HepG2 (cell line): Measurements from ENCODE around the gene USF2. TPM values are rescaled to one million over a fixed set of nuclear protein-coding genes. Genes with fewer than 3 reads are reported as not detected.

Experiments used
- ATAC-seq: fragments of 200-7000 bp; cut with Tn5 transposase; 3 replicates; pipeline ENCODE4 v1.9.1; 2020; ENCODE audit warnings: mild to moderate bottlenecking, moderate library complexity
- BruUV-seq: library from RNA; stranded (reverse); fragments of 400-500 nt; replicated peaks from 2 replicates; lab custom pipeline; 2021; lab: Mats Ljungman, UMichigan
- CTCF ChIA-PET: fragments of 300-600 bp; formaldehyde crosslinking; extraction: SDS; loops from one replicate; lab custom pipeline; 2021; ENCODE audit warnings: low total read pairs, inconsistent platforms, low intra/inter-chr PET ratio; lab: Yijun Ruan, JAX
- POLR2A ChIA-PET: fragments of 350-600 bp; sonication (Branson Sonifier 250); formaldehyde crosslinking; loops from one replicate; lab custom pipeline; 2020; ENCODE audit warnings: antibody characterized with exemption, inconsistent platforms; lab: Yijun Ruan, JAX
- DNase-seq: peaks from one replicate; pipeline ENCODE4 v3.0.0-alpha.2; 2015; ENCODE audit warnings: low spot score
- FAIRE-seq: peaks from 3 replicates; lab custom pipeline; 2011; peaks lifted over from hg19 to GRCh38; lab: Jason Lieb, UNC
- H2AFZ ChIP-seq: one replicate; pipeline ENCODE4 v1.6.1; 2011; ENCODE audit warnings: low read length, inconsistent platforms
- H3K27ac ChIP-seq: fragments of 300-600 bp; 3 replicates; pipeline ENCODE4 v1.8.0; 2011; ENCODE audit warnings: mixed run types, mild to moderate bottlenecking, mixed read lengths, low read length, inconsistent platforms; ENCODE audit not compliant: insufficient read depth; ENCODE audit errors: extremely low read length
- H3K27me3 ChIP-seq, 2 experiments: fragments of 200-600 bp in 1 of 2; 2 replicates in 1 of 2; 3 replicates in 1 of 2; pipeline versions ENCODE4 v1.6.0 to v1.8.0; 2011; ENCODE audit warnings: low read length in 2 of 2, mild to moderate bottlenecking in 2 of 2, moderate library complexity in 2 of 2, inconsistent platforms in 1 of 2; ENCODE audit not compliant: insufficient read depth in 2 of 2, control insufficient read depth in 1 of 2
- H3K36me3 ChIP-seq, 2 experiments: fragments of 200-600 bp in 1 of 2; replicated peaks in 1 of 2; 2 replicates in 1 of 2; 3 replicates in 1 of 2; pipeline versions ENCODE4 v1.5.1 to v1.8.0; 2011; ENCODE audit warnings: low read length in 2 of 2, inconsistent platforms in 1 of 2; ENCODE audit not compliant: insufficient read depth in 2 of 2, control insufficient read depth in 1 of 2
- H3K4me1 ChIP-seq: 2 replicates; pipeline ENCODE4 v1.5.1; 2012; ENCODE audit warnings: low read length, inconsistent platforms; ENCODE audit not compliant: insufficient read depth
- H3K4me2 ChIP-seq: 2 replicates; pipeline ENCODE4 v1.6.0; 2011; ENCODE audit warnings: low read depth, low read length, inconsistent platforms
- H3K4me3 ChIP-seq, 3 experiments: fragments of 200-600 bp in 1 of 3; sonication (generic), shearing (Covaris generic) in 1 of 3; replicated peaks in 1 of 3; 2 replicates each; pipeline ENCODE4 v1.5.1; 2011 to 2016; ENCODE audit warnings: low read length in 3 of 3, inconsistent platforms in 2 of 3, low read depth in 2 of 3, mild to moderate bottlenecking in 2 of 3, control low read depth in 1 of 3, mixed read lengths in 1 of 3; ENCODE audit not compliant: insufficient read depth in 1 of 3
- H3K79me2 ChIP-seq: one replicate; pipeline ENCODE4 v1.6.1; 2011; ENCODE audit warnings: low read length, inconsistent platforms; ENCODE audit not compliant: insufficient read depth
- H3K9ac ChIP-seq: 2 replicates; pipeline ENCODE4 v1.6.0; 2011; ENCODE audit warnings: mild to moderate bottlenecking, low read depth, low read length, inconsistent platforms; ENCODE audit not compliant: insufficient read depth
- H3K9me3 ChIP-seq: 2 replicates; pipeline ENCODE4 v1.5.1; 2012; ENCODE audit warnings: mild to moderate bottlenecking, low read length
- H4K20me1 ChIP-seq: 2 replicates; pipeline ENCODE4 v1.6.0; 2011; ENCODE audit warnings: inconsistent platforms, mild to moderate bottlenecking, low read length, moderate library complexity; ENCODE audit not compliant: insufficient read depth
- IRF1 ChIP-seq: sonication (generic); formaldehyde crosslinking; IDR thresholded peaks from 2 replicates; pipeline ENCODE4 v1.4.0; 2020; ENCODE audit warnings: low read depth, mild to moderate bottlenecking, missing genetic modification reagents
- STAG1 ChIP-seq: sonication (generic); formaldehyde crosslinking; IDR thresholded peaks from 2 replicates; pipeline ENCODE4 v1.4.0; 2020; ENCODE audit warnings: missing genetic modification reagents
- ZBTB40 ChIP-seq, 2 experiments: fragments of 450-650 bp in 1 of 2; sonication (generic) in 1 of 2; formaldehyde crosslinking in 1 of 2; IDR thresholded peaks; 2 replicates each; pipeline versions ENCODE4 v1.6.1 to v1.8.0; 2016 to 2022; ENCODE audit warnings: antibody characterized with exemption in 1 of 2, mild to moderate bottlenecking in 1 of 2, missing genetic modification reagents in 1 of 2
- ZNF691 ChIP-seq: sonication (generic); formaldehyde crosslinking; IDR thresholded peaks from 2 replicates; pipeline ENCODE4 v1.4.0; 2020; ENCODE audit warnings: missing genetic modification reagents, low read depth, mild to moderate bottlenecking, borderline replicate concordance
- WGBS: methylation state at CpG from one replicate; pipeline ENCODE4 v1.1.6; 2017; ENCODE audit warnings: low lambda C conversion rate; 5-methylcytosine and 5-hydroxymethylcytosine counted together
- in situ Hi-C: cut with HindIII; loops from 2 replicates; pipeline ENCODE4 v1.10.0; 2017; ENCODE audit warnings: low pct_unique_long_range_greater_than_20kb; ENCODE audit not compliant: extremely low pct_ligation_motif_present
- intact Hi-C: fragments of 100-400 bp; cut with micrococcal nuclease; formaldehyde crosslinking; loops from one replicate; pipeline ENCODE4 v1.10.0; 2022; ENCODE audit not compliant: unreplicated experiment
- polyA plus RNA-seq, 8 experiments: library from polyadenylated mRNA; depleted of rRNA in 3 of 8; stranded (reverse) in 7 of 8; unstranded in 1 of 8; fragments of >200 nt; fragmentation: Illumina TruSeq in 4 of 8; extraction: Trizol in 4 of 8; gene quantifications; 2 replicates each; pipeline versions ENCODE4 v1.2.1 to v1.2.3, GENCODE V29; 2011 to 2016; ENCODE audit warnings: low read depth in 4 of 8, missing spikeins in 1 of 8, mixed read lengths in 1 of 8; ENCODE audit not compliant: insufficient read depth in 1 of 8
- total RNA-seq, 5 experiments: library from RNA; depleted of rRNA; stranded (reverse); fragments of >200 nt; fragmentation: Illumina TruSeq; extraction: Trizol; gene quantifications; 2 replicates each; pipeline ENCODE4 v1.2.3, GENCODE V29; 2016; ENCODE audit warnings: low read depth in 1 of 5

USF2 gene
- total and polyA plus RNA-seq, 2 of the 13 experiments (the other 11 are each of a cell fraction or from before 2014, with no cell fraction given) = 54.9 to 106 TPM

GRCh38 chr19:35313587-35313986 is 44.8 kb downstream of the USF2 start:
- no peak for TF ChIP-seq ZNF691 (CRISPR knock-in tag)
- no peak for TF ChIP-seq ZBTB40 (IDR thresholded peaks at IDR 0.05)
- no peak for TF ChIP-seq ZBTB40 (CRISPR knock-in tag; IDR thresholded peaks at IDR 0.05)
- TF ChIP-seq IRF1 (CRISPR knock-in tag) = no peak
- TF ChIP-seq STAG1 (CRISPR knock-in tag) = no peak

More at GRCh38 chr19:35313587-35313986, 44.8 kb downstream of the USF2 start:
- in situ Hi-C loops = no loop called here
- Histone ChIP-seq H3K4me1 (peaks cover 99% of the 10 kb centered on the region), H3K9ac (no peak overlapping the region), H3K4me2 (no peak overlapping the region), H3K36me3 (no peaks in the 10 kb centered on the region), H3K27ac (no peak overlapping the region), H3K4me3 (no peak overlapping the region), H2AFZ (no peak overlapping the region), H3K27me3 (no peaks in the 10 kb centered on the region), H4K20me1 (no peaks in the 10 kb centered on the region), H3K79me2 (no peaks in the 10 kb centered on the region), H3K9me3 (no peaks in the 10 kb centered on the region)
- DNase-seq (no peak), FAIRE-seq (no peak), ATAC-seq (no peak)
- CTCF ChIA-PET = no interaction called here
- intact Hi-C loops = no loop called here
- POLR2A ChIA-PET = no interaction called here
- no TSS peak for BruUV-seq
- 86% methylated on average over 6 of the region's 7 CpGs for WGBS
